ENCODE data around the gene EGR1.
"Not testable (repeated sequence)": the region's sequence is repeated elsewhere in the genome, so short reads cannot be mapped to it uniquely, and the experiment has no call there.

Gene EGR1

DNA sequence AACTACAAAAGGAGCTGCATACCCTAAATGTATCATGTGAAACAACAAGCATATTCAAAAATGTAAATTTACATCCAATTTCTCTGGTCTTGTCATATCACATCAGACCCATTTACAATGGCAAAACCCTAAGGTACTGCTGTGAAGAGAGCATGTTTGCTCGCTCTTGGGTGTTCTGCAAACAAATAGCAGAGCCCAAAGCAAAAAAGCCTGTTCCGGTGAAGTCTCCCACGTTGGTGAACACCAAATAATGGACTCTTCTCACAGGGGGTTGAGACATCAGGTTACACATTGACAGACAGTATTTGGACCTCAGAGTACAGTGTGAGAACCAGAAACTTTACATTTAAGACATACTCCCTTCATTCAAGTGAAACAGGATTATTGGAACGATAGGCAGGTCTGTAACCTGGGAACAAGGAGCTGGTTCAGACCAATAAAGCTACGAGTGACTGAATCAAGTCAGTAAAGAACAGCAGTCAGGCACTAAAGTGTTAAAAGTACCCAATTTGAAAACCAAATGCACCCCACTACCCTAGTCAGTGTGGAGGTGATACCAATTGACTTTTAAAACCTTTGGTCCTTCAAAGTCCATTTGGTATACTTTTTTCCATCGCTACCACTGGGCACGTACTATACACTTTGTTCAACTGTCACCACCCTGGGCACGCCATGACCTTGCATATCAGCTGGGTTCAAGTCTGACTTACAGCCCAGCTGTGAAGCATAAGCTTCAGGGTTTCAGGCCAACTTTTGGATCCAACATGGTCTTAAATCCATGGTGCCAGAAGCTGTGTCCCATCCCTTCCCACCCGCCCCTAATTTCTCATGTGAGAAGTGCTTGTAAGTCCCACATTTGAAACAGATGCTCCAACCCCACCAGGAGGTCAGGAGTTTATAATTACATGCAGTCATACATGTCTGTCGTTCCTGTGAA, 41.4 kb downstream of the EGR1 start:
- no peak for DNase-seq (ENCODE audit: extremely low read depth in 1 of 2, low read depth in 1 of 2)

DNA sequence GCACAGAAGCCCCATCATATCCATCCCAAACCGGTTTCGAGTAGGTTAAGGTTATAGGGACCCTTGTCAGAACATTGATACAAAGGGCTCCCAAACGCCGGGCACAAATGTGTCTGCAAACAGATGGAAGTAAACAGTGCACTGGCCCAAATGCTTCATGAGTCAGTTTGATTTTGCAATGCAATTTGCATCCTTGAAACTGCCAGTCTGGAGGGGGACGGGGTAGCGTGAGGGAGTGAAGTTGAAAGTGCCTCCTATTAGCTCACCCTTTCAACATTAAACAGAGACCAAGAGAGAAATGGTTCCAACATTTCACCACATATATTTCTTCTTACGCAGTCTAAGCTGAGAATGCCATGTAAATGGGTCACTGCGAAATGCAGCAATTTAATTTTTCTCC, 42.2 kb downstream of the EGR1 start:
- DNase-seq (ENCODE audit: extremely low read depth in 1 of 2, low read depth in 1 of 2): not testable (repeated sequence)

DNA sequence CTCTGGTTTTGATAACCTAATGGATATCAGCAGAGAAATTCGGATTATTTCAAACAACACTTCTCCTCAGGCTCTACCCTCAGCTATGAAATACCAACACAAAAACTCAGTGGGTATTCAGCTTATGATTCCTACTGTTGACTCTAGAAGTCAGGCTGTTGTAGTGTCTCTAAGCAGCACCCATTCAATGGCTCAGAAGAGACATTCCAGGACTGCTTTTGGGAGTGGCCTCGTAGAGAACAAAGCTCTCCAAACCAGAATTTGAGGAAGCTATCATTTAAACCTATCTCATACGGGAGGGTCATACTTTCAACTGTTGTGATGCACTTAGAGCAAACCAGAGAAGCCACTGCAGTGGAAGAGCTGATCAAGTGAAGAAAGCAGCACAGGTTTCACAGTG, 43.7 kb downstream of the EGR1 start:
- no peak for DNase-seq (ENCODE audit: extremely low read depth in 1 of 2, low read depth in 1 of 2)

DNA sequence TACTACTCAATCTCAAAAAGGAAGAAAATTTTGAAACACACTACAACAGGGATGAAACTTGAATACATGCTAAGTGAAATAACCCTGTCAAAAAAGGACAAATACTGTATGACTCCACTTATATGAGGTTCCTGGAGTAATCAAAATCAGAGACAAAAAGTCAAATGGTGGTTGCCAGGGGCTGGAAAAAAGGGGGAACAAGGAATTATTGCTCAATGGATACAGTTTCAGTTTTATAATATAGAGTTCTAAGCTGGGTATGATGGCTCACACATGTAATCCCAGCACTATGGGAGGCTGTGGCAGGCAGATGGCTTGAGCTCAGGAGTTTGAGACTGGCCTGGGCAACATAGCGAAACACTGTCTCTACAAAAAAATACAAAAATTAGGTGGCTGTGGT, 48.7 kb downstream of the EGR1 start:
- no peak for DNase-seq (ENCODE audit: extremely low read depth in 1 of 2, low read depth in 1 of 2)

DNA sequence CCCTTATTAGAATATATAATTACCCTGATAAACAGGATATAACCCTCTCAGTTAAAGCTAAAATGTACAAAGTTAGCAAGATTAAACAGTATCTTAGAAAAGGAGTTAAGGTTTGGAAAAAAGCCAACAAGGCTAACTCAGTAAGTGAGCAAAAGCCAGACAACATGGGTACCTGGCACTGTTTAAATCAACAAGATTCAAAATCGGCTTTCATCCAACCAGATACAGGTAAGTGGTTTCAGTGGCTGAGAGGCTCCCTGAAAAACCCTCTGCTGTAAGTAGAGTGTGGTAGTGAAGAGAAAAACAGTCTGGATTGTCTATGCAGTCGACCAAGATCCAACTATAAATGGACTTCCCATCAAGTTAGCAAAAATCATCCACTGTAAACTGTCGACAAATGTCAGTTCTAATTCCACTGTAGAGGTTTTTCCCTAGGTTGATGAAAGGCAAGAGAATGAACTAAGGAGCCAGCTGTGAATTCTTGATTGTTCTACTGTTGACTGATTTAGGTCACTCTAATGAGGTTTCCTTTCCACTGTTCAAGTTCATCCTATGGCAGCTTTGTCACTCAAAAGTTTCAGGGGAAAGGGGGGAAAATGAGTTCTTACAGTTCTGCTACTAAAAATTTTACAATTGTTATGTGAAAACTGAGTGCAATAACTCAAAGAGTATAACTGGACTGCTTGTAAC, 50.4 kb downstream of the EGR1 start:
- DNase-seq (ENCODE audit: extremely low read depth in 1 of 2, low read depth in 1 of 2): no peak

DNA sequence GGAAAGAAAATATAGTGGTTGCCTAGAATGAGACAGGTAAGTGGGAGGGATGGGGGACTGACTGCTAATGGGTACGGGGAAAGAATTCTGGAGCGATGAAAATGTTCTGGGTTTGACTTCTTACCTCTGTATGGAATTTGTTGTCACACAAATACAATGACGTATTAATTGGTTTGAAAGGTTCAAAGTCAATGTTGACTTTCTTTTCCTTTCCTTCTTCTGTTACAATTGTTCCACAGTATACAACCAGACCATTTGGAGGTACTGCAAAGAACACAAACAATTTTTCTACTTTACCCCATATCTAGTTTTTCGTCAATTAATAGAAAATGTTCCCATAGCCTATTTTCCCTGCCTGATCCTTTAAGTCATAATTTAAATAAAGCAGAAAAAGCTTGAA, 52.2 kb downstream of the EGR1 start:
- no peak for DNase-seq (ENCODE audit: extremely low read depth in 1 of 2, low read depth in 1 of 2)
